NCI-H446 treated with DMSO at 0.1 percent for 48 hours (cell line): Measurements from ENCODE around the gene GDPGP1.
A peak's percentile ranks its signal among the peaks of the same experiment; 100 is the strongest.

Experiments used
- DNase-seq: peaks from one replicate; lab custom pipeline; 2025; lab: John Stamatoyannopoulos, UW

GDPGP1 gene

GRCh38 chr15:90203922-90204321 is 30.1 kb upstream of the GDPGP1 start:
- DNase-seq: no peak

GRCh38 chr15:90205050-90205848 is 28.8 kb upstream of the GDPGP1 start:
- DNase-seq: no peak

GRCh38 chr15:90205886-90206285 is 28.1 kb upstream of the GDPGP1 start:
- DNase-seq: no peak

GRCh38 chr15:90207252-90207651 is 26.8 kb upstream of the GDPGP1 start:
- no peak for DNase-seq

- no peak for DNase-seq
Measured at GRCh38 chr15:90208356-90208755, 25.7 kb upstream of the GDPGP1 start.

- no peak for DNase-seq
Measured at GRCh38 chr15:90209591-90209990, 24.4 kb upstream of the GDPGP1 start.

GRCh38 chr15:90210593-90210992 is 23.4 kb upstream of the GDPGP1 start:
- DNase-seq: no peak

GRCh38 chr15:90211009-90211408 is 23.0 kb upstream of the GDPGP1 start:
- no peak for DNase-seq

GRCh38 chr15:90211440-90212143 is 22.4 kb upstream of the GDPGP1 start:
- no peak for DNase-seq

- DNase-seq: no peak
Measured at GRCh38 chr15:90212221-90213098, 21.5 kb upstream of the GDPGP1 start.

GRCh38 chr15:90213122-90213817 is 20.7 kb upstream of the GDPGP1 start:
- no peak for DNase-seq

- no peak for DNase-seq
Measured at GRCh38 chr15:90213818-90214204, 20.2 kb upstream of the GDPGP1 start.

GRCh38 chr15:90214553-90215196 is 19.3 kb upstream of the GDPGP1 start:
- DNase-seq: no peak

- no peak for DNase-seq
Measured at GRCh38 chr15:90217671-90218394, 16.2 kb upstream of the GDPGP1 start.

GRCh38 chr15:90219421-90220141 is 14.4 kb upstream of the GDPGP1 start:
- DNase-seq: no peak

- DNase-seq: peak; percentile 64
Measured at GRCh38 chr15:90221246-90221900, 12.6 kb upstream of the GDPGP1 start.

GRCh38 chr15:90222547-90222946 is 11.5 kb upstream of the GDPGP1 start:
- DNase-seq: no peak

GRCh38 chr15:90223441-90224165 is 10.4 kb upstream of the GDPGP1 start:
- no peak for DNase-seq

GRCh38 chr15:90225047-90225446 is 9.0 kb upstream of the GDPGP1 start:
- no peak for DNase-seq
